Mucosa of descending colon (tissue), 3 donors: ENCODE measurements around the gene C1QTNF4. TPM values are rescaled to one million over a fixed set of nuclear protein-coding genes. Genes with fewer than 3 reads are reported as not detected.
"Not testable (repeated sequence)": the region's sequence is repeated elsewhere in the genome, so short reads cannot be mapped to it uniquely, and the experiment has no call there.

ENCODE experiments used
- ATAC-seq: fragments of 200-7000 bp; cut with Tn5 transposase; one replicate; pipeline ENCODE4 v1.9.1; 2020; ENCODE audit warnings: mild to moderate bottlenecking, moderate library complexity
- DNase-seq, 3 donors: peaks; one replicate each; pipeline ENCODE4 v3.0.0-alpha.2; 2020
- H3K36me3 ChIP-seq: fragments of 200-600 bp; one replicate; pipeline ENCODE4 v1.8.0; 2021; ENCODE audit warnings: low read depth, mild to moderate bottlenecking
- H3K4me1 ChIP-seq: fragments of 200-600 bp; one replicate; pipeline ENCODE4 v1.8.0; 2021; ENCODE audit warnings: low read depth, mild to moderate bottlenecking
- H3K4me3 ChIP-seq: fragments of 200-600 bp; one replicate; pipeline ENCODE4 v1.8.0; 2021; ENCODE audit warnings: mild to moderate bottlenecking
- H3K9me3 ChIP-seq: fragments of 200-600 bp; one replicate; pipeline ENCODE4 v1.8.0; 2021; ENCODE audit warnings: mild to moderate bottlenecking
- intact Hi-C, 2 donors: fragments of 100-400 bp; cut with DNase I in 1 of 2; cut with micrococcal nuclease in 1 of 2; formaldehyde crosslinking; loops; one replicate each; pipeline versions ENCODE4 v1.11.0 to v1.11.1; 2022; cut with DNase I, micrococcal nuclease
- total RNA-seq, 3 donors: library from RNA; stranded (reverse); fragmentation: NEBNext Ultra II Directional in 2 of 3; extraction: Animal tissue kit (Norgen Biotek cat#: 25700) in 2 of 3; gene quantifications; one replicate each; pipeline versions ENCODE4 v1.2.1 to v1.2.4, GENCODE V29; 2021 to 2023
- TF ChIP-seq, protein P1 (sequence below): fragments of 200-600 bp; IDR thresholded peaks from one replicate; pipeline ENCODE4 v1.8.0; 2022; ENCODE audit warnings: antibody characterized with exemption, mild to moderate bottlenecking
- donor health status: DM: no; HTN: no; CAD: no; lungs with moderate emphysema.
- donor health status: DM: no; HTN: no; CAD: no.
- donor health status: DM: no; HTN: yes; CAD: no.

C1QTNF4 gene
- total RNA-seq, 3 donors from 2014 or later, result 0.17 to 3.5 (median 0.34) TPM

- Histone ChIP-seq H3K36me3 (no peaks in the 10 kb centered on the region), H3K4me1 (peaks cover 20% of the 10 kb centered on the region), H3K9me3 (no peaks in the 10 kb centered on the region), H3K4me3 (peak within 1 kb of the TSS; percentile 58)
- intact Hi-C loops, result no loop called here
- TF ChIP-seq, protein P1, sequence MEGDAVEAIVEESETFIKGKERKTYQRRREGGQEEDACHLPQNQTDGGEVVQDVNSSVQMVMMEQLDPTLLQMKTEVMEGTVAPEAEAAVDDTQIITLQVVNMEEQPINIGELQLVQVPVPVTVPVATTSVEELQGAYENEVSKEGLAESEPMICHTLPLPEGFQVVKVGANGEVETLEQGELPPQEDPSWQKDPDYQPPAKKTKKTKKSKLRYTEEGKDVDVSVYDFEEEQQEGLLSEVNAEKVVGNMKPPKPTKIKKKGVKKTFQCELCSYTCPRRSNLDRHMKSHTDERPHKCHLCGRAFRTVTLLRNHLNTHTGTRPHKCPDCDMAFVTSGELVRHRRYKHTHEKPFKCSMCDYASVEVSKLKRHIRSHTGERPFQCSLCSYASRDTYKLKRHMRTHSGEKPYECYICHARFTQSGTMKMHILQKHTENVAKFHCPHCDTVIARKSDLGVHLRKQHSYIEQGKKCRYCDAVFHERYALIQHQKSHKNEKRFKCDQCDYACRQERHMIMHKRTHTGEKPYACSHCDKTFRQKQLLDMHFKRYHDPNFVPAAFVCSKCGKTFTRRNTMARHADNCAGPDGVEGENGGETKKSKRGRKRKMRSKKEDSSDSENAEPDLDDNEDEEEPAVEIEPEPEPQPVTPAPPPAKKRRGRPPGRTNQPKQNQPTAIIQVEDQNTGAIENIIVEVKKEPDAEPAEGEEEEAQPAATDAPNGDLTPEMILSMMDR, result peak; percentile 92
- DNase-seq (peak; percentile 93 to 96 (median 95)), ATAC-seq (peak; percentile 98)
Measured at GRCh38 chr11:47552566-47553405, 41.4 kb downstream of the C1QTNF4 start, which contains the start of gene CELF1. Gene CELF1 (minus strand): TSS chr11:47553132. CDS start chr11:47499523, 53,609 bp downstream.

DNA sequence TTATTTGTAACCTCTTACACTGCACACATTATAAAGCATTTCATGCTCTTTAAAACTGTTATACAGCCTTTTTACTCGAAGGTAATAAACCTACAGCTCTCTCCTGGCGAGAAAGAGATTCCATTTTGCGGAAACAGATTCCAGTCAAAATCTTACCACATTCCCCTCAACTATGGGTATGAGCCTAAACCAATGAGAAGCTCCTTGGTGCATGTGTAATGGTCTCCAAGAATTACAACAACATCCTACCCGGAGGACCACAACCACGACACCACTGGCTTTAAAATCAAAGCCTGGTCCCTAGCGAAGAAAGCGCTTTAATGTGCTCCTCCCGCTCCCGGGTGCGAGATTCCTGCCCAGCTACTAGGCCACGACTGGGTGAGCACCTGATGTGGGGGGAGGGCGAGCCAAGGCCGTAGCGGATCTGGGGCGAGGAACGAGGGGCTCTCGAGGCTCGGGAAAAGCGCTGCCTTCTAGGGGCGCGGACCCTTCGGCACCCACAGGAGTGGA lies 42.1 kb downstream of the C1QTNF4 start:
- Histone ChIP-seq H3K36me3 (no peaks in the 10 kb centered on the region), H3K4me1 (peaks cover 24% of the 10 kb centered on the region), H3K9me3 (no peaks in the 10 kb centered on the region), H3K4me3 (peak overlapping the region; percentile 58)
- ATAC-seq (peak; percentile 20), DNase-seq (no peak)
- TF ChIP-seq, protein P1, result no peak
- intact Hi-C loops, result no loop called here

DNA sequence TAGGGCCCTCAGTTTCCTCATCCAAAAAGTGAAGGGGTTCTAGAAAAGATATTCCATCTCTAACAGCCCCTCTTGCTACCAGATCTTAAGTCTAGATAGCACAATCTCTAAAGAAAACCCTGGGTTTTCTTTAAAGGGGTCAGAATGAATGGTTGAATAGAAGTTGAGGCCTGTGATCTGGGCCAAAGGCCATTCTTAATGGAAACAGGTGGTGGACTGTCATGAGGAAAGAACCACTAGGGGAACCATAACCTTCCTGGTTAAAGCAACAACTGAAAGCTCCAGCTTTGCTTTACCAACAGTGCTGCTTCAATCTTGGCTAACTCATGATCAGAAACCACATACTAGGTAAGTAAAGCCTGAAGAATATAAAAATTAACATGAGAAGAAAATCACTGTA lies 43.1 kb downstream of the C1QTNF4 start:
- Histone ChIP-seq H3K9me3 (no peaks in the 10 kb centered on the region), H3K4me1 (peaks cover 25% of the 10 kb centered on the region), H3K4me3 (no peak overlapping the region), H3K36me3 (no peaks in the 10 kb centered on the region)
- DNase-seq (no peak), ATAC-seq (no peak)
- intact Hi-C loops, result no loop called here
- TF ChIP-seq, protein P1, result no peak

DNA sequence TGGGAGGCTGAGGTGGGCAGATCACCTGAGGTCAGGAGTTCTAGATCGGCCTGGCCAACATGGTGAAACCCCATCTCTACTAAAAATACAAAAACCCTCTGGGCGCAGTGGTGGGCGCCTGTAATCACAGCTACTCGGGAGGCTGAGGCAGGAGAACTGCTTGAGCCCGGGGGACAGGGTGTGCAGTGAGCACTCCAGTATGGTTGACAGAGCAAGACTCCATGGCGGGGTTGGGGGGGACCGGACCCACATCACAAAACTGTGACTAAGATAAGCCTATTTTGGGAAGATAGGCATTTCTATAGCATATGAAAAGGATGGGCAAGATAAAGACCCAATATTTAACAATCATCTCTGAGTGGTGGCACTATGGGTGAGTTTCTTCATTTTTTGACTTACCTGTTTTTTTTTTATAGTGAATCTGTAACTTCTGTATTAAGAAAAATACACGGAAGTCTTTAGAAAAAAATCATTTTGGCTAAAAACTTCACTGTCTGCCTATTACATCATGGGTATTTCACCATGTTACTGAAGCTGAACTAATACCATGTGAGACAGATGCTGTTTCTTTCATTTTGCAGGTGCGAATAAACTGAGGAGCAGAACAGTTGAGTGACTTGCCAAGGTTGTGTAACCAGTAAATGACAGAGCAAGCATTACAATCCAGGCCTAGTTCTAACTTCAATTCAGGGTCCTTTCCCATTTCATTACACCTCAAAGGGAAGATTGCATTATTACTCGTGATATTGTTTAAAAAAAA lies 43.7 kb downstream of the C1QTNF4 start:
- TF ChIP-seq, protein P1, result no peak
- intact Hi-C loops, result no loop called here
- no peak overlapping the region for H3K4me3 ChIP-seq
- H3K9me3 ChIP-seq, result no peaks in the 10 kb centered on the region
- peaks cover 25% of the 10 kb centered on the region for H3K4me1 ChIP-seq
- H3K36me3 ChIP-seq, result no peaks in the 10 kb centered on the region
- DNase-seq (no peak), ATAC-seq (no peak)

GRCh38 chr11:47546274-47546673 lies 47.9 kb downstream of the C1QTNF4 start:
- ATAC-seq, H3K4me3 ChIP-seq, DNase-seq, intact Hi-C loops, H3K36me3 ChIP-seq, H3K9me3 ChIP-seq: not testable (repeated sequence)
- peaks cover 20% of the 10 kb centered on the region for H3K4me1 ChIP-seq

DNA sequence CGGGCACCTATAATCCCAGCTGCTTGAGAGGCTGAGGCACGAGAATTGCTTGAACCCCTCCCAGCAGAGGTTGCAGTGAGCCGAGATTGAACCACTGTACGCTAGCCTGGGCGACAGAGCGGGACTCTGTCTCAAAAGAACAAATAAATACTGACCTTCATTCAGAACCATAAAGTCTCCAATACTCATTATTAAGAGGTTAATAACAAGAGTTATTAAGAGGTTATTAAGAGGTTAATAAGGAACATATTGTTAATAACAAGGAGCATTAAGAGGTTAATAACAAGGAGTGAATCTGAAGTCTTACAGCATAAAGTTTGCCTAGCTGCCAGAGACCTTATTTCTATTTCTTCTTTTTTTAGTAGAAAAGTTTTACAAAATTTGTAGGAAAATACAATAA lies 48.9 kb downstream of the C1QTNF4 start:
- TF ChIP-seq, protein P1, result no peak
- Histone ChIP-seq H3K36me3 (no peaks in the 10 kb centered on the region), H3K4me3 (no peak overlapping the region), H3K9me3 (no peaks in the 10 kb centered on the region), H3K4me1 (peaks cover 20% of the 10 kb centered on the region)
- ATAC-seq (no peak), DNase-seq (no peak)
- intact Hi-C loops, result no loop called here
